ENCODE measurements around the gene COX19.

DNA sequence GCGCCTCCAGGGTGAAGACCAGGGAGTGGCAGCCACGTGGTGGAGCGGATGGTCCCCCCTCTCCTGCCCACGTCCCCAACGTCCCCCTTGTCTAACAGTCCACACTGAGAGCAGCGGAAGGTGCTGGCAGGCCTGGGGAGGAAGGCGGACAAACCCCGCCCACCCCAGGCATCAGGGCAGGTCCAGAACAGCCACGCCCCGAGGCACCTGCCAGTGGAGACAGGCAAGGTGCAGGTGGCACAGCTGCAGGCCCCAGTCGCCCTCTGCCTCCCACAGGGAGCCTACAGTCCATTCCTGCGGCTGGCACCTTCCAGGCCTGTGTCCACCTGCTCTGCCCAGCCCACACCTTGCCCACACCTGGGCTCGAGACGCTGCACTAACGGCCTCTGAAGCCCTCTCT is 32.6 kb upstream of the COX19 start:
- no peak for TF ChIP-seq ZNF101 (CRISPR knock-in tag; IDR thresholded peaks at IDR 0.05; ENCODE audit: borderline replicate concordance, low read depth)
- TF ChIP-seq ZNF547 (CRISPR knock-in tag; IDR thresholded peaks at IDR 0.05) = no peak
- TF ChIP-seq, protein P1, sequence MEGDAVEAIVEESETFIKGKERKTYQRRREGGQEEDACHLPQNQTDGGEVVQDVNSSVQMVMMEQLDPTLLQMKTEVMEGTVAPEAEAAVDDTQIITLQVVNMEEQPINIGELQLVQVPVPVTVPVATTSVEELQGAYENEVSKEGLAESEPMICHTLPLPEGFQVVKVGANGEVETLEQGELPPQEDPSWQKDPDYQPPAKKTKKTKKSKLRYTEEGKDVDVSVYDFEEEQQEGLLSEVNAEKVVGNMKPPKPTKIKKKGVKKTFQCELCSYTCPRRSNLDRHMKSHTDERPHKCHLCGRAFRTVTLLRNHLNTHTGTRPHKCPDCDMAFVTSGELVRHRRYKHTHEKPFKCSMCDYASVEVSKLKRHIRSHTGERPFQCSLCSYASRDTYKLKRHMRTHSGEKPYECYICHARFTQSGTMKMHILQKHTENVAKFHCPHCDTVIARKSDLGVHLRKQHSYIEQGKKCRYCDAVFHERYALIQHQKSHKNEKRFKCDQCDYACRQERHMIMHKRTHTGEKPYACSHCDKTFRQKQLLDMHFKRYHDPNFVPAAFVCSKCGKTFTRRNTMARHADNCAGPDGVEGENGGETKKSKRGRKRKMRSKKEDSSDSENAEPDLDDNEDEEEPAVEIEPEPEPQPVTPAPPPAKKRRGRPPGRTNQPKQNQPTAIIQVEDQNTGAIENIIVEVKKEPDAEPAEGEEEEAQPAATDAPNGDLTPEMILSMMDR (CRISPR knock-in tag; IDR thresholded peaks at IDR 0.05) = no peak
- TF ChIP-seq ZNF253 (CRISPR knock-in tag; IDR thresholded peaks at IDR 0.05; ENCODE audit: borderline replicate concordance) = no peak
- no peak for TF ChIP-seq FOXJ3 (CRISPR knock-in tag; IDR thresholded peaks at IDR 0.05; ENCODE audit: borderline replicate concordance)
